GM19193 (cell line): ENCODE data around the gene EML1.

ENCODE experiments used
- POLR2A ChIP-seq: IDR thresholded peaks from 4 replicates; pipeline ENCODE4 v1.6.1; 2011; ENCODE audit not compliant: insufficient read depth, insufficient read length; ENCODE audit errors: extremely low read depth

Gene EML1, protein sequence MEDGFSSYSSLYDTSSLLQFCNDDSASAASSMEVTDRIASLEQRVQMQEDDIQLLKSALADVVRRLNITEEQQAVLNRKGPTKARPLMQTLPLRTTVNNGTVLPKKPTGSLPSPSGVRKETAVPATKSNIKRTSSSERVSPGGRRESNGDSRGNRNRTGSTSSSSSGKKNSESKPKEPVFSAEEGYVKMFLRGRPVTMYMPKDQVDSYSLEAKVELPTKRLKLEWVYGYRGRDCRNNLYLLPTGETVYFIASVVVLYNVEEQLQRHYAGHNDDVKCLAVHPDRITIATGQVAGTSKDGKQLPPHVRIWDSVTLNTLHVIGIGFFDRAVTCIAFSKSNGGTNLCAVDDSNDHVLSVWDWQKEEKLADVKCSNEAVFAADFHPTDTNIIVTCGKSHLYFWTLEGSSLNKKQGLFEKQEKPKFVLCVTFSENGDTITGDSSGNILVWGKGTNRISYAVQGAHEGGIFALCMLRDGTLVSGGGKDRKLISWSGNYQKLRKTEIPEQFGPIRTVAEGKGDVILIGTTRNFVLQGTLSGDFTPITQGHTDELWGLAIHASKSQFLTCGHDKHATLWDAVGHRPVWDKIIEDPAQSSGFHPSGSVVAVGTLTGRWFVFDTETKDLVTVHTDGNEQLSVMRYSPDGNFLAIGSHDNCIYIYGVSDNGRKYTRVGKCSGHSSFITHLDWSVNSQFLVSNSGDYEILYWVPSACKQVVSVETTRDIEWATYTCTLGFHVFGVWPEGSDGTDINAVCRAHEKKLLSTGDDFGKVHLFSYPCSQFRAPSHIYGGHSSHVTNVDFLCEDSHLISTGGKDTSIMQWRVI

DNA sequence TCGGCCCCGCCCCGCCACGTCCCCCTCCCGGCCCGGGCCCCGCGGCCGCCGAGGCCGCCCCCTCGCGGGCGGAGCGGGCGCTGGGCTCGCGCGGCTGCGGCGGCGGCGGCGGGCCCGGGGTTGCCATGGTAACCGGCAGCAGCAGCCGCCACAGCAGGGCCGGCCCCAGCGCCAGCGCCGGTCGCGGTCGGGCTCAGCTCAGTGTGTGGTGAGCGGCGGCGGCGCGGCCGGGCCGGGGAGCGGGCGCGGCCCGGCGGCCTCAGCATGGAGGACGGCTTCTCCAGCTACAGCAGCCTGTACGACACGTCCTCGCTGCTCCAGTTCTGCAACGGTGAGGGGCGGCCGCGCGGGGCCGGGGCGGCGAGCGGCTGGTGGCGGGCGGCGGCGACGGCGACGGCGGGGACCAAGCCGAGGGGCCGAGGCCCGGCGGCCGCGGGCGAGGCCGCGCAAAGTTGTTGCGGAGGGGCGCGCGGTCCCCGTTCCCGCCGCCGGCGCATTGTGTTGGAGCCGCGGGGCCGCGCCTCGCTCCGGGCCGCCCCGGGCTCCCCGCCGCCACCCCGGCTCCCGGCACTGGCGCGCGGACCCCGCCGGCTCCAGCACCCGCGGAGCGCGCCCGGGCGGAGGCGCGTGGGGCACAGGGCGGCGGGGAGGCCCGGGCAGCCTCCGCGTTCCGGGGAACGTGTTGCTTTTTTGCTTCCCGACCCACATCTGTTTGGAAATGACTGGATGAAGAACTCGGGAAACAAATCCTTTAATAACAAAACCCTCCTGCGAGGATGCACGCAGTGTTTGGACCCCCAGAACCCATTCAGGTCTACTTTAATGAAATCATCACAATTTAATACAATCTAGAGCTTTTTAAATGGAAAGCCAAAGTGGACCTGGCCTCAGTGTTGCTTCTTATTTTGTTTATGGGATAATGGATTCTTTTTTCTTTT lies at the start of gene EML1:
TSS of gene EML1 (plus strand) at position 201 of the 938 bp plus-strand sequence. CDS start at position 265, 64 bp downstream.
- no peak for TF ChIP-seq POLR2A

DNA sequence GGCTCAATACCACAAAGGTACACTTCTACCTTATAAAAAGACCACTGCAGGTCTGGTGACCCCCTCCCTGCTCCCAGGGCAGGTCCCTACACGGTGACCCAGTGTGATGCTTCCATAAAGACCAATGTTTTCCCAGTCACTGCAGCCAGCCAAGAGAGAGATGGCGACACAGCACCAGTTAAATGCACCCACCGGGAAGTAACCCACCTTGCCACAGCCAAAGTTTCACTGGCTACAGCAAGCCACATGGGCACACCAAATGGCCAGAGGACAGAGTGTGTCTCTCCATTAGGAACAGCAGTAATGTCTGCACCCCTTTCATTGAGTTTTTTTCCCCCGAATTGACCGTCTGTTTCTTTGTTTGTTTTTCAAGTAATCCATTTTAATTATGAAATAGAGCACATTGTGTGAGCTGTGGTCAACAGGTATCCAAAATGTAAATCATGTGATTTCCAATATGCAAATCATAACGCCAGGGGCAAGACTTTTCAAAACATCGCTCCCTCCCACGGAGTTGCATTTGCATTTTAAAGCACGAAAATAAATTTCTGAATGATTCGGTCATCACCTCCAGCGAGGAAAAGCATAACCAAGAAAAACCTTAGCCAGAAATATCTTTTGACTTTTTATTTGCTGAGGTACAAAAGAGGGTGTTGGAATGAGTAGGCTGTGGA lies 48.9 kb upstream of the EML1 start:
- TF ChIP-seq POLR2A, result no peak

GRCh38 chr14:99744873-99745224 lies 48.4 kb upstream of the EML1 start:
- TF ChIP-seq POLR2A, result no peak

DNA sequence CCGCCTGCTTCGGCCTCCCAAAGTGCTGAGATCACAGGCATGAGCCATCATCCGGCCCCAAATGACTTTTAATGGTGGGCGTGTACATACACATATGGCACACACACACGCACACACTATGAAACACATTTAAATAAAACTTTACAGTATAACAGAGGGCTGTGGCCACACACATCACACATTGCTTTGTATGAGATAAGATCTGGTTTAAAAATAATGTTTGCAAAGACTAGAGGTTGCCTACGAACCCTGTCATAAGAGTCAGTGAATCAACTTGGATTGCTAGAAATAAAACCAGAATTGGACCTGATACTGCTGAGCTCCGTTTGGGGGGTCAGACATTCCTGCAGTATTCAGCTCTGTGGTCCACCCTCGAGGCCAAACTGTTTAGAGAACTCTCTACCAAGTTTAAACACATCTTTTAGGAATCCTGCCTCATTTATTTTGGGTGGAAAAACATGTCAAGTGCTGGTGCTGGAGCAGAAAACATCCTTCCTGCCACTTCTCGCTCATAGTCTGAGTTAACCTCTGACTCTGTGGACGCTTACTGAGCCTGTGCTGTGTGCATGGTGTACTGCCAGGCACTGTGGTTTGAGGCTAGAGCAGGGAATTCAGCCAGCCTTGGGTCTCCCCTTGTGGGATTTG lies 47.8 kb upstream of the EML1 start:
- no peak for TF ChIP-seq POLR2A

DNA sequence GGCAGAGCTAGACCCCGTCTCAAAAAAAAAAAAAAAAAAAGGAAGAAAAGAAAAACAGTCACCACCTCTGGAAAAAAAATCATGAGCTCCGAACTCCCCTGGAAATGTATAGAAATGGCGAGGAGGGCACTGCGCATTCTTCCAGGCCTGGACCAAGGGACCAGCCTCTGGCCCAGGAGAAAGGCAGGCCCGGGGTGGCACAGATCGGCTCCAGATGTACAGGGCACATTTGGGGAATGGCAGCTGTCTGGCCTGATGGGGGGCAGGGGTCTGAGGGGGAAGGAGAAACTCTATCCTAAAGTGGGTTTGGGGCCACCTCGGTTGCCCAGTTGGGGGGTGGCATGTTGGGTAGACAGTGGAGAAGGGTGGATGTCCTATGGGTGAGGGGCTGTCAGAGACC lies 46.0 kb upstream of the EML1 start:
- TF ChIP-seq POLR2A, result no peak

DNA sequence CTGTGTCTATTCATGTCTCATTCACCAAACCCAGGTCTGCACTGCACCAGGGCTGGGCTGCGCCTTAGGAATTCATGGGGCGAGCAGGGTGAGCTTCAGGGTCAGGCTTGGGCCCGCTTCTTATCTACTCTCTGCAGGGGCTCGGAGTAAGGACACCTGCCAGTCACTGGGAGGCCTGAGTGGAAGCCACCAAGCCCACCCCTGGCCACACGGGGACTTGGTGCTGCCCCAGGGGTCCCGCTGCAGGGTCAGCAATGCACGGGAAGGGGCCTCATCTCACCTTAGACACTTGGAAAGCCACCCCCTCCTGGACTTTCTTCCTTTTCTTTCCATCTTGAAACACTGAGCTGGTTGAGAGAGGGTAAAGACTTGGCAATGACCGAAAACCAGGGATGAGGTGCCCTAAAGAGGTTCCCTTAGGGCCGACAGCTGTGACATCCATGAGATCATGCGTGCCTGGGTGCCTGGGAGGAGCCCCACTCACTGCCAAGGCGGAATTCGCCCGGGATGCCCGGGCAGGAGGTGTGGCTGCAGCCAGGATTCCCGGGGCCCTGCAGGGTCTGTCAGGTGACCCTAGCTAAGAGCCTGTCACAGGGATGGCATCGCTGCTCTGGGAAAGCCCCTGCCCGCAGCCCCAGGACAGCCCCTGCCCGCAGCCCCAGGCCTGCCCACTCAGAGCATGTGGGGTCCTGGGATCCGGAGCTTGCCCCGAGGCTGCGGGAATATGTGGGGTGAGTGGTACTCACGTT lies 45.5 kb upstream of the EML1 start:
- no peak for TF ChIP-seq POLR2A

GRCh38 chr14:99748529-99748928 lies 44.7 kb upstream of the EML1 start:
- no peak for TF ChIP-seq POLR2A

GRCh38 chr14:99749142-99749541 lies 44.1 kb upstream of the EML1 start:
- TF ChIP-seq POLR2A, result no peak

DNA sequence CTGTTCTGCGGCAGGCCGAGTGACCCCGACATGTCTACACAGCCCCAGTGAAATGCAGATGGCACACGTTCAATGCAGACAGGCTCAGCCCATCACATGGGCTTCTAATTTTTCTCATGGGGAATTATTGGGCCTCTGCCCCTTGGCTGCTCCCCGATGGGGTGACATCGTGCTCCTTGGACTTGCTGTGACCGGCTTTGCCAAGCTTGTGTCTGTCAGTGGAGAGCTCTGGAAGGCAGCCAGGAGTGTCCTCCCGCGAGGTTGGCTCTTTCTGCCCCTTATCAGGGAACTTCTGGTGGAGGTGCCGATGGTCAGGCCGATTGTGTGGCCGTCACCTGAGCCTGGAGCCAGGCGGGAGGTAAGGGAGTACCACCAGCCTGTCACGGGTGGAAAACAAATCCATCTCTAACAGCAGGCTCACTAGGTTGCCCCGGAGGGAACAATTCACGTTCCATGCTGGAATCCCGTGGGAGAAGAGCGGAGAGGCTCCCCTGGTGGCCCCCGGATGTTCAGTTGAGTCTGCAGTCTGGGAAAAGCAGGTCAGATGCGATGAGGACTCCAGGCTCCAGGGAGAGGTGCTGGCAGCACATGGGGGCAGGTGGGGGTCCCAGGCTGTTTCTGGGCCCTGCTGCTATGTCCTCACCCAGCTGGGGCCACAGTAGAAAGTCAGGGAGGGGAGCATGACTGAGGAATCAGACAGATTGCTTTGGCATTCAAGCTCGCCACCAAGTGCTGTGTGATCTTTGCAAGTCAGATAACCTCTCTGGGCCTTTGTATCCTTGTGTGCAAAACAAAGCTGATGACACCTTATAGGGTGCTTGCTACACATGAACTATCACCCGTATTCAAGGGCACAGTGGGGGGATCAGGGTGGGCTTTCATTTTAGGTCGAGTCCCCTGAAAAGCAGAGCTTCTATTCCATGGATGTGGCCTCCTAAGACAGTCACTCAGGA lies 43.2 kb upstream of the EML1 start:
- TF ChIP-seq POLR2A, result no peak

- TF ChIP-seq POLR2A, result no peak
Observed at GRCh38 chr14:99750746-99751450, 42.3 kb upstream of the EML1 start.

DNA sequence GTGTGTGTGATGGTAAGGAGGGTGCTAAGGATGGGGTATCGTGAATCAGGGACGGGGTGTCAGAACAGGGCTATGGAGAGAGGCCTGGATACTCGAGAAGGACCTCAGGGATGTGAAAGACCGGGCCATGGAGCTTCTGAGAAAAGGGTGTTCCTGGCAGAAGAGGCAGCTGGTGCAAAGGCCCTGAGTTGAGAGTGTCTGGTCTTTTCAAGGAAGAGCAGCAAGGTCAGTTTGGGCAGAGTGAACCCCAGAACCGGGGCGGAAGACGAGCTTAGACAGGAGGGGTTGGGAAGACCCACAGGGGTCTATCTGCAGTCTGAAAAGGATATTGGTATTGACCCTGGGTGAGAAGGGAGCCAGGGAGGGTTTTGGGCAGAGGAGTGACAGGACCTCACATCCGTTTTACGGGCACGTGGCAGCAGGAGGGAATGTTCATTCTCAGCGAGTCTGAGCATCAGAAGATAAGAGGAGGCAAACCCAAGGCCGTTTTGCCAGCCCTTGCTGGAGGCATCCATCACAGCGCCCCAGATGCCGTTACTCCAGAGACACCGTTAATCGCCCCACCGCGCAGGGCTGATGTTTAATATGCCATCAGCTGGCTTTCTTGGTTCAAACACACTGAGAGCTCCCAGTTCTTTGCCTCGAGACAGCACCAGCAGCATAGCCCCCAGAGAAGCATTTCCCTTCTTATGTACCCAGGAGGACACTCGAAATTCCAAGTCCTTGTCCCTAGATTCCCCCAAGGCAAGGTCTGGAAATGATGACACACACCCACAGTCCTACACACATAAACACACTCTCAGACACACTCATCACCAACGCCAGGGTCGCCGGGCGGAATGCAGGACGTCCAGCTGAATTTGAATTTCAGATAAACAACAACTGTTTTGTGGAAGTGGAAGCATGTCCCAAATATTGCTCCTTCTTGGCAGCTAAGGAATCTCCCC lies 41.4 kb upstream of the EML1 start:
- no peak for TF ChIP-seq POLR2A
